GM13976 (cell line): ENCODE data around the gene MNX1.

ENCODE experiments used
- DNase-seq: peaks from one replicate; pipeline ENCODE4 v3.0.0; 2012; ENCODE audit warnings: low spot score
- in situ Hi-C: fragments of 300-500 bp; cut with MboI; formaldehyde crosslinking; loops from one replicate; pipeline ENCODE4 v1.12.0; 2022; ENCODE audit warnings: low sequenced_read_pairs, mixed read lengths, inconsistent platforms; ENCODE audit not compliant: unreplicated experiment
- TF ChIP-seq, protein P1 (sequence below): IDR thresholded peaks from 2 replicates; pipeline ENCODE4 v1.5.1; 2012; ENCODE audit warnings: borderline replicate concordance, mild to moderate bottlenecking; ENCODE audit not compliant: insufficient read depth; ENCODE audit errors: extremely low read depth, missing control alignments, control extremely low read depth

Gene MNX1

DNA sequence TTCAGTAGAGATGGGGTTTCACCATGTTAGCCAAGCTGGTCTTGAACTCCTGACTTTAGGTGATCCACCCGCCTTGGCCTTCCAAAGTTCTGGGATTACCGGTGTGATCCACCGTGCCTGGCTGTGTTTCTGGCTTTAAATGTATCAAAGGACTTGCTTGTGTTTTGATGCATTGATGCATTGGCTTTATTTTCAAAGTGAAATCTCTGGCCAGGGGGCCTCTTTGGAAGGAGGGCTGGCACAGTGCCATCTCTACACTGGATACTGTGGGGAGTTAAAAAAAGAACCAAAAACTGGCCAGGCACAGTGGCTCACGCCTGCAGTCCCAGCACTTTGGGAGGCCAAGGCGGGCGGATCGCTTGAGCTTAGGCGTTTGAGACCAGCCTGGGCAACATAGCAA is 16.0 kb downstream of the MNX1 start:
- TF ChIP-seq, protein P1, sequence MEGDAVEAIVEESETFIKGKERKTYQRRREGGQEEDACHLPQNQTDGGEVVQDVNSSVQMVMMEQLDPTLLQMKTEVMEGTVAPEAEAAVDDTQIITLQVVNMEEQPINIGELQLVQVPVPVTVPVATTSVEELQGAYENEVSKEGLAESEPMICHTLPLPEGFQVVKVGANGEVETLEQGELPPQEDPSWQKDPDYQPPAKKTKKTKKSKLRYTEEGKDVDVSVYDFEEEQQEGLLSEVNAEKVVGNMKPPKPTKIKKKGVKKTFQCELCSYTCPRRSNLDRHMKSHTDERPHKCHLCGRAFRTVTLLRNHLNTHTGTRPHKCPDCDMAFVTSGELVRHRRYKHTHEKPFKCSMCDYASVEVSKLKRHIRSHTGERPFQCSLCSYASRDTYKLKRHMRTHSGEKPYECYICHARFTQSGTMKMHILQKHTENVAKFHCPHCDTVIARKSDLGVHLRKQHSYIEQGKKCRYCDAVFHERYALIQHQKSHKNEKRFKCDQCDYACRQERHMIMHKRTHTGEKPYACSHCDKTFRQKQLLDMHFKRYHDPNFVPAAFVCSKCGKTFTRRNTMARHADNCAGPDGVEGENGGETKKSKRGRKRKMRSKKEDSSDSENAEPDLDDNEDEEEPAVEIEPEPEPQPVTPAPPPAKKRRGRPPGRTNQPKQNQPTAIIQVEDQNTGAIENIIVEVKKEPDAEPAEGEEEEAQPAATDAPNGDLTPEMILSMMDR, result no peak
- peak; percentile 4 for DNase-seq
- in situ Hi-C loops, result no loop called here

- TF ChIP-seq, protein P1, result no peak
- peak; percentile 4 for DNase-seq
- in situ Hi-C loops, result no loop called here
Measured at GRCh38 chr7:156993925-156994235, 16.6 kb downstream of the MNX1 start.

GRCh38 chr7:156993021-156993924 is 17.2 kb downstream of the MNX1 start:
- in situ Hi-C loops, result no loop called here
- TF ChIP-seq, protein P1, result no peak
- no peak for DNase-seq

- no peak for DNase-seq
- in situ Hi-C loops, result no loop called here
- TF ChIP-seq, protein P1, result no peak
Measured at GRCh38 chr7:156989766-156990535, 20.5 kb downstream of the MNX1 start.

DNA sequence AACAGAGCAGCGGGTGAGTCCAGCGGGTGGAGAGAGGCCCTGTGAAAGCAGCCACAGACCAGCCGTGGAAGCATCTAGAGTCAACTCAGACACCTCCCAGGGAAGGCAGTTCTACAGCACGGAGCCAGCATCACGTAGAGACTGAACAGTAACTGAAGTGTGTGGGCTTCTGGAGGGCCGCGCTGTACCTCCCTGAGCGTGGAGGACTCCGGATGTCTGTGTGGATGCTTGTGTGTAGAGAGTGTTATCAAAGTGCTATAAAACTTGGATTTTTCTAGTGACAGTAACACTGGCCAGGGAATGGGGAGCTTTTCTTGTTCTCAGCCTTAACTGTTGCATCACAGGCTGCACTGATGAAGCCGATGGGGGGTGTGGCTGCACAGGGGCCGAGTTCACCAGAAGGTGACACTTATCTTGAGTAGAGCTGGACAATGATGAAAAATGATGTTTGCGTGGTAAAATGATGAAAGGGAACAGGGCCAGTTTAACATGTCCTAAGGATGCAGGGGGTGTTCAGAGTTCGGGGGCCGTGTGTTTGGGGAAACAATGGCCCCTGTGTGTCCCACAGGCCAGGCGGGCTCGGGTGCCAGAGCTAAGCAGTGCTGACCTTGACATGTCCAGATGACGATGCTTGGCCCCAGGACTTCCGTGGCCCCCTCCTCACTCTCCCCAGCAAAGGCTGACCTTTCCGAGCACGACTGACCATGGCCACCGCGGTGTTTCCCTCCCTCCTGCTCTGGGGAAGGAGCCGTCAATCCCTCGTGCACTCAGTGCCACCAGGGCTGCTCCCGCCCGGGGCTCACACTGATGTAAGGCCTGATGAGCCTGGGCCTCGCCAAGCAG is 21.9 kb downstream of the MNX1 start:
- in situ Hi-C loops, result no loop called here

More for the DNA sequence above, 21.9 kb downstream of the MNX1 start:
- DNase-seq, result no peak
- TF ChIP-seq, protein P1, result no peak
